ENCODE measurements around the gene MGP. TPM values are rescaled to one million over a fixed set of nuclear protein-coding genes. Genes with fewer than 3 reads are reported as not detected.

MGP gene
- polyA plus RNA-seq, 3 donors, result not detected

- Histone ChIP-seq H3K27me3 (ENCODE audit: control insufficient read depth in 2 of 2, insufficient read depth in 2 of 2, low read length in 2 of 2) (no peaks in the 10 kb centered on the region), H4K20me1 (ENCODE audit: insufficient read depth, low read length) (no peaks in the 10 kb centered on the region), H3K9me3 (replicated peaks in 1 of 2; ENCODE audit: control insufficient read depth in 1 of 2, insufficient read depth in 1 of 2, low read length in 2 of 2) (peaks cover 4 to 18% of the 10 kb centered on the region in 2 donors), H3K79me2 (ENCODE audit: insufficient read depth, low read length) (no peaks in the 10 kb centered on the region), H3K27ac (ENCODE audit: low read depth in 1 of 2, low read length in 2 of 2) (no peak overlapping the region), H3K4me1 (ENCODE audit: control insufficient read depth in 1 of 2, insufficient read depth in 2 of 2, low read length in 2 of 2) (no peaks in the 10 kb centered on the region), H3K4me3 (replicated peaks in 1 of 3; ENCODE audit: low read depth in 2 of 3, low read length in 3 of 3) (no peak overlapping the region), H3K36me3 (replicated peaks in 1 of 2; ENCODE audit: control insufficient read depth in 1 of 2, insufficient read depth in 2 of 2, low read length in 2 of 2) (no peaks in the 10 kb centered on the region), H3K4me2 (replicated peaks; ENCODE audit: extremely low read depth, low read length, poor library complexity, severe bottlenecking) (no peak overlapping the region), H2AFZ (ENCODE audit: insufficient read depth, low read depth, low read length, poor library complexity, severe bottlenecking) (no peak overlapping the region), H3K9ac (ENCODE audit: insufficient read depth, low read length, poor library complexity, severe bottlenecking) (no peak overlapping the region)
- Mint-ChIP-seq H3K27me3 (ENCODE audit: low read depth in 3 of 3) (no peaks in the 10 kb centered on the region), H3K4me1 (peaks cover 3% of the 10 kb centered on the region), H3K9me3 (peaks cover 11 to 27% (median 19%) of the 10 kb centered on the region in 7 donors), H3K27ac (no peak overlapping the region), H3K36me3 (no peaks in the 10 kb centered on the region), H3K4me3 (no peak overlapping the region)
- DNase-seq, result no peak
- intact Hi-C loops (cut with micrococcal nuclease), result no loop called here
- 100% methylated on average over 2 of the region's 3 CpGs for WGBS (ENCODE audit: insufficient coverage)
- no peak for TF ChIP-seq CTCF (IDR thresholded peaks at IDR 0.05)
These were observed 16.6 kb downstream of the MGP start for GRCh38 chr12:14868916-14869506.

DNA sequence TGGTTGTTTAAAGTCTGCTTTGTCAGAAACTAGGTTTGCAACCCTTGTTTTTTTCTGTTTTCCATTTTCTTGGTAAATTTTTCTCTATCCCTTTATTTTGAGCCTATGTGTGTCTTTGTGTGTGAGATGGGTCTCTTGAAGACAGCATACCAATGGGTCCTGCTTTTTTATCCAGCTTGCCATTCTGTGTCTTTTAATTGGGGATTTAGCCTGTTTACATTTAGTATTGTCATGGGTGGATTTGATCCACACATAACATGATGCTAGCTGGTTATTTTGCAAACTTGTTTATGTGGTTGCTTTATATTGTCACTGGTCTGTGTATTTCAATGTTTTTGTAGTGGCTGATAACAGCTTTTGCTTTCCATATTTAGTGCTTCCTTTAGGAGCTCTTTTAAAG is 25.2 kb downstream of the MGP start:
- peaks cover 5 to 7% of the 10 kb centered on the region in 2 donors for H3K9me3 ChIP-seq (replicated peaks in 1 of 2; ENCODE audit: control insufficient read depth in 1 of 2, insufficient read depth in 1 of 2, low read length in 2 of 2)
- H3K4me3 ChIP-seq (replicated peaks in 1 of 3; ENCODE audit: low read depth in 2 of 3, low read length in 3 of 3), result no peak overlapping the region
- Mint-ChIP-seq H3K4me1 (no peaks in the 10 kb centered on the region), H3K9me3 (peaks cover 13 to 40% (median 29%) of the 10 kb centered on the region in 7 donors), H3K36me3 (no peaks in the 10 kb centered on the region), H3K27me3 (ENCODE audit: low read depth in 3 of 3) (no peaks in the 10 kb centered on the region), H3K4me3 (no peak overlapping the region), H3K27ac (no peak overlapping the region)
- no peak overlapping the region for H3K4me2 ChIP-seq (replicated peaks; ENCODE audit: extremely low read depth, low read length, poor library complexity, severe bottlenecking)
- no peaks in the 10 kb centered on the region for H3K79me2 ChIP-seq (ENCODE audit: insufficient read depth, low read length)
- H3K4me1 ChIP-seq (ENCODE audit: control insufficient read depth in 1 of 2, insufficient read depth in 2 of 2, low read length in 2 of 2), result no peaks in the 10 kb centered on the region
- intact Hi-C loops (cut with micrococcal nuclease), result no loop called here
- TF ChIP-seq CTCF (IDR thresholded peaks at IDR 0.05), result no peak
- no peaks in the 10 kb centered on the region for H3K36me3 ChIP-seq (replicated peaks in 1 of 2; ENCODE audit: control insufficient read depth in 1 of 2, insufficient read depth in 2 of 2, low read length in 2 of 2)
- H4K20me1 ChIP-seq (ENCODE audit: insufficient read depth, low read length), result no peaks in the 10 kb centered on the region
- no peak overlapping the region for H2AFZ ChIP-seq (ENCODE audit: insufficient read depth, low read depth, low read length, poor library complexity, severe bottlenecking)
- H3K27ac ChIP-seq (ENCODE audit: low read depth in 1 of 2, low read length in 2 of 2), result no peak overlapping the region
- DNase-seq, result no peak
- H3K9ac ChIP-seq (ENCODE audit: insufficient read depth, low read length, poor library complexity, severe bottlenecking), result no peak overlapping the region
- no peaks in the 10 kb centered on the region for H3K27me3 ChIP-seq (ENCODE audit: control insufficient read depth in 2 of 2, insufficient read depth in 2 of 2, low read length in 2 of 2)

Data from CD14-positive monocyte (primary cell).